ENCODE data around the gene LGALS7. TPM values are rescaled to one million over a fixed set of nuclear protein-coding genes. Genes with fewer than 3 reads are reported as not detected.
A peak's percentile ranks its signal among the peaks of the same experiment; 100 is the strongest.

The LGALS7 gene
- total RNA-seq, 2 donors from 2014 or later = not detected

- DNase-seq (ENCODE audit: low spot score) = peak; percentile 68
Measured at GRCh38 chr19:38731654-38732301, 41.5 kb downstream of the LGALS7 start.

GRCh38 chr19:38730731-38731589, 42.4 kb downstream of the LGALS7 start:
- intact Hi-C loops (cut with DNase I) = loop anchor here in 1 of 2 donors (10.0 kb wide), 1 partner anchor 104 kb away; the partner anchor contains the start of gene ECH1
- peak; percentile 73 for DNase-seq (ENCODE audit: low spot score)

More at GRCh38 chr19:38731654-38732301, 41.5 kb downstream of the LGALS7 start:
- intact Hi-C loops (cut with DNase I) = loop anchor here in 1 of 2 donors (10.0 kb wide), 1 partner anchor 103 kb away; the partner anchor contains the start of gene ECH1

DNA sequence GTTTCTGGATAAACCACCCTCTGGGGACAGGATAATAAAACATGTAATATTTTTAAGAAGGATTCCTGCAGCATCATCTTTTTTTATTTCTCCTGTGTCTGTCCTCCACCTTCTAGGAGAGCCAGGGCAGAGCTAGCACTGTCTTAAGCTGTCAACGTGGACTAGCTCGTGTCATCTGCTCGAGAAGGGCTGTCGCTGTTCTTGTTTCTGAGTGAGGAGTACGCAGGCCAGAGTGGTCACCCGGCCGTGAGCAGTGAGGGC, 42.9 kb downstream of the LGALS7 start:
- intact Hi-C loops (cut with DNase I) = loop anchor here in 1 of 2 donors (10.0 kb wide), 1 partner anchor 104 kb away; the partner anchor contains the start of gene ECH1
- no peak for DNase-seq (ENCODE audit: low spot score)

DNA sequence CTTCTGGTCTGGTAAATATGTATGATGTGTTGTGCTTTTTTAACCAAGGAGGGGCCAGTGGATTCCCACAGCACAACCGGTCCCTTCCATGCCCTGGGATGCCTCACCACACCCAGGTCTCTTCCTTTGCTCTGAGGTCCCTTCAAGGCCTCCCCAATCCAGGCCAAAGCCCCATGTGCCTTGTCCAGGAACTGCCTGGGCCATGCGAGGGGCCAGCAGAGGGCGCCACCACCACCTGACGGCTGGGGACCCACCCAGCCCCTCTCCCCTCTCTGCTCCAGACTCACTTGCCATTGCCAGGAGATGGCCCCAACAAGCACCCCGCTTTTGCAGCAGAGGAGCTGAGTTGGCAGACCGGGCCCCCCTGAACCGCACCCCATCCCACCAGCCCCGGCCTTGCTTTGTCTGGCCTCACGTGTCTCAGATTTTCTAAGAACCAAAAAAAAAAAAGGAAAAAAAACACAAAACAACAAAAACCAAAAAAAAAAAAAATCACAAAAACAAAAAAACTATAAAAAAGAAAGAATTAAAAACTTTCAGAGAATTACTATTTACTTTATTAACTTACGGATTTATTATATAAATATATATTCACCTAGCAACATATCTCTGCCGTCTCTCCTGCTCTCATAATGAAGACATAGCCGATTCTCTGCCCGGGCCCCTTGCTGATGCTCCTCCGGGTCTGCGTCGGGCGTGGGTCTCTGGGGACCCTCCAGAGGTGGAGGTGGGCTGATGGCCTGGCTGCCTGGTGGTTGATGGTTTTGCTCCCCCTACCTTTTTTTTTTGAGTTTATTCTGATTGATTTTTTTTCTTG, 43.5 kb downstream of the LGALS7 start:
- no peak for DNase-seq (ENCODE audit: low spot score)

GRCh38 chr19:38728752-38729541, 44.4 kb downstream of the LGALS7 start:
- DNase-seq (ENCODE audit: low spot score) = no peak
- intact Hi-C loops (cut with DNase I) = no loop called here

More for the DNA sequence above, 43.5 kb downstream of the LGALS7 start:
- intact Hi-C loops (cut with DNase I) = loop anchor here in 1 of 2 donors (10.0 kb wide), 1 partner anchor 105 kb away; the partner anchor contains the start of gene ECH1

- DNase-seq (ENCODE audit: low spot score) = no peak
- intact Hi-C loops (cut with DNase I) = no loop called here
Measured at GRCh38 chr19:38727868-38728660, 45.3 kb downstream of the LGALS7 start.

GRCh38 chr19:38727306-38727867, 45.9 kb downstream of the LGALS7 start:
- intact Hi-C loops (cut with DNase I) = no loop called here

GRCh38 chr19:38726761-38727301, 46.5 kb downstream of the LGALS7 start:
- intact Hi-C loops (cut with DNase I) = no loop called here
- no peak for DNase-seq (ENCODE audit: low spot score)

More at GRCh38 chr19:38727306-38727867, 45.9 kb downstream of the LGALS7 start:
- no peak for DNase-seq (ENCODE audit: low spot score)

DNA sequence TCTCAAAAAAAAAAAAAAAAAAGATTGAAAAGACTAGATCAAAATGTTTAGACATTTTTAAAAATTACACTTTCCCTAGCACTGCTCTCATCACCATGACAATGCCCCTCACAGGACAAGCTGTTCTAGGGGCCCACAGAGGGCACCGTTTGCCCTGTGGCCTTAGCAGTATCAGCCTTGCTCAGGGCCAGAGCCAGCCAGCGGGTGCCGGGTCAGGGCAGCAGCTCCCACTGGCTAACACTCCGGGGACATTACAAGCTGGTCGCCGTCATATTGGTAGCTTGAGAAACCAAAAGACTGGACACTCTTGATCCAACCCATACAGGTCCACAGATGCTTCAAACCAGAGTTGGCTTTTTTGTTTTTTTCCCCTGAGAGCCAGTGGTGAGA, 47.0 kb downstream of the LGALS7 start:
- no peak for DNase-seq (ENCODE audit: low spot score)
- intact Hi-C loops (cut with DNase I) = no loop called here

DNA sequence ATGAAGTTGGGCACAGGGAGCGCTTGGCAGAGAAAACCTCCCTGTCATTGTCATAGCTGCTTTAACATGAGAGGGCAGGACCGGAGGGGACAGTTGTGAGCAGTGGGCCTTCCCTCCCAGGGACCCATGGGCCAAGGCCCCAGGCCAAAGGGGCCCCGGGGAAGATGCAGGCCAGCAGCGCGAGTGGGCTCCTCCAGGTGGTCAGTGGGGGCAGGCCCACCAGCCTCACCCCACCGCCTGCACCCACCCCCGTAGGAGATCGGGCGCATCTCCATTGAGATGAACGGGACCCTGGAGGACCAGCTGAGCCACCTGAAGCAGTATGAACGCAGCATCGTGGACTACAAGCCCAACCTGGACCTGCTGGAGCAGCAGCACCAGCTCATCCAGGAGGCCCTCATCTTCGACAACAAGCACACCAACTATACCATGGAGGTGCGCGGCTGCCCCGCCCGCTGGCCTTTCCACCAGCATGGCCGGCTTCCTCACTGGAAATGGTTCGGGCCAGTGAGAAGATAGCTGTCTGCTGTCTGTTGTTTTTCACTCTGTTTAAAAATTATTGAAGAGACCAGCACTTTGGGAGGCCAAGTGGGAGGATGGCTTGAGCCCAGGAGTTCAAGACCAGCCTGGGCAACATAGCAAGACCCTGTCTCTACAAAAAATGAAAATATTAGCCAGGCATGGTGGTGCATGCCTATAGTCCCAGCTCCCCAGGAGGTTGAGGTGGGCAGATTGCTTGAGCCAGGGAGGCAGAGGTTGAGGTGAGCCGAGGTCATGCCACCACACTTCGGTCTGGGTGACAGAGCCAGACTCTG, 47.6 kb downstream of the LGALS7 start:
- intact Hi-C loops (cut with DNase I) = no loop called here
- no peak for DNase-seq (ENCODE audit: low spot score)

DNA sequence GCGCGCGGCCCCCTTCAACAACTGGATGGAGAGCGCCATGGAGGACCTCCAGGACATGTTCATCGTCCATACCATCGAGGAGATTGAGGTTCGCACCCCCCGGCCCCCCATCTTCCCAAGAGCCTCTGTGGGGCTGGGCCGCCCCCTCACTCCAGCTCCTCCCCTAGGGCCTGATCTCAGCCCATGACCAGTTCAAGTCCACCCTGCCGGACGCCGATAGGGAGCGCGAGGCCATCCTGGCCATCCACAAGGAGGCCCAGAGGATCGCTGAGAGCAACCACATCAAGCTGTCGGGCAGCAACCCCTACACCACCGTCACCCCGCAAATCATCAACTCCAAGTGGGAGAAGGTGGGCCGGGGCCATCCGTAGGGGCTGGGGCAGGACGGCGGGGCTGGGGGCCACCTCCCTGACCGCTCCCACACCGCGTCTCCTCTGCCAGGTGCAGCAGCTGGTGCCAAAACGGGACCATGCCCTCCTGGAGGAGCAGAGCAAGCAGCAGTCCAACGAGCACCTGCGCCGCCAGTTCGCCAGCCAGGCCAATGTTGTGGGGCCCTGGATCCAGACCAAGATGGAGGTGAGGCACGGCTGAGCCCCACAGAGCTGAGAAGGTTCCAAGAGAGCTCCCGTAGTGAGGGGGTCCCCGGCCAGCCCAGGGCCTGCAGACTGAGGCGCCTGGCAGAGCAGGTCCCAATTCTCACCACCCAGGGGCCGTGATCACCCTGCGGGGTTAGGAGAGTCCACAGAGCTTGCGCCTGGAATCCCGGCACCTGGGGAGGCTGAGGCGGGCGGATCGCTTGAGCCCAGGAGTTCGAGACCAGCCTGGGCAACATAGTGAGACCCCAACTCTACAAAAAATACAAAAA, 49.1 kb downstream of the LGALS7 start:
- intact Hi-C loops (cut with DNase I) = no loop called here

GRCh38 chr19:38723606-38723965, 49.7 kb downstream of the LGALS7 start:
- intact Hi-C loops (cut with DNase I) = no loop called here
- DNase-seq (ENCODE audit: low spot score) = no peak

More for the DNA sequence above, 49.1 kb downstream of the LGALS7 start:
- DNase-seq (ENCODE audit: low spot score) = no peak

- DNase-seq (ENCODE audit: low spot score) = no peak
- intact Hi-C loops (cut with DNase I) = no loop called here
Measured at GRCh38 chr19:38722947-38723605, 50.2 kb downstream of the LGALS7 start.

GRCh38 chr19:38721979-38722773, 51.1 kb downstream of the LGALS7 start:
- intact Hi-C loops (cut with DNase I) = no loop called here
- DNase-seq (ENCODE audit: low spot score) = no peak

GRCh38 chr19:38721496-38721895, 51.8 kb downstream of the LGALS7 start:
- intact Hi-C loops (cut with DNase I) = no loop called here
- no peak for DNase-seq (ENCODE audit: low spot score)
